Pancreas (tissue), 10 donors: ENCODE measurements around the gene EFCAB8. TPM values are rescaled to one million over a fixed set of nuclear protein-coding genes. Genes with fewer than 3 reads are reported as not detected.

Experiments
- ATAC-seq, 4 donors: fragments of 200-7000 bp; cut with Tn5 transposase; one replicate each; pipeline versions ENCODE4 v1.8.0 to v1.9.1; 2020; ENCODE audit warnings: mild to moderate bottlenecking in 4 of 4, moderate library complexity in 4 of 4
- DNase-seq, 6 donors: peaks; one replicate each; pipeline ENCODE4 v3.0.0-alpha.2; 2020
- FAIRE-seq: peaks from 2 replicates; lab custom pipeline; 2012; peaks lifted over from hg19 to GRCh38; lab: Jason Lieb, UNC
- H3K27ac ChIP-seq, 4 donors: fragments of 200-600 bp; sonication (generic); 1 replicate in 3 of 4; 2 replicates in 1 of 4; pipeline versions ENCODE4 v1.5.0 to v1.8.0; 2020
- H3K27me3 ChIP-seq, 4 donors: fragments of 200-600 bp; one replicate each; pipeline ENCODE4 v1.8.0; 2021
- H3K36me3 ChIP-seq, 3 donors: fragments of 200-600 bp; sonication (generic) in 1 of 3; one replicate each; pipeline versions ENCODE4 v1.5.0 to v1.8.0; 2020 to 2021
- H3K4me1 ChIP-seq, 3 donors: fragments of 200-600 bp; one replicate each; pipeline ENCODE4 v1.8.0; 2021
- H3K4me3 ChIP-seq, 4 donors: fragments of 200-600 bp; sonication (generic) in 2 of 4; one replicate each; pipeline versions ENCODE4 v1.5.0 to v1.8.0; 2020 to 2021
- H3K9me3 ChIP-seq, 4 donors: fragments of 200-600 bp; one replicate each; pipeline ENCODE4 v1.8.0; 2021
- CTCF ChIP-seq, 4 donors: fragments of 200-600 bp; sonication (generic) in 3 of 4; IDR thresholded peaks; one replicate each; pipeline versions ENCODE4 v1.5.0 to v1.8.0; 2021; ENCODE audit warnings: antibody characterized with exemption in 4 of 4
- WGBS, 2 donors: extraction: QIAGEN DNeasy Blood & Tissue Kit; methylation state at CpG; one replicate each; pipeline ENCODE4 v1.1.7; 2013; 5-methylcytosine and 5-hydroxymethylcytosine counted together
- intact Hi-C, 3 donors: fragments of 100-400 bp; cut with DNase I; formaldehyde crosslinking; loops; one replicate each; pipeline versions ENCODE4 v1.11.1 to v1.14.2; 2022
- polyA plus RNA-seq, 2 donors: library from polyadenylated mRNA; stranded (reverse); fragments of 200-250 nt; gene quantifications; one replicate each; pipeline ENCODE4 v1.2.3, GENCODE V29; 2013
- total RNA-seq, 6 donors: library from RNA; stranded (reverse); fragmentation: NEBNext Ultra II Directional in 4 of 6; extraction: Animal tissue kit (Norgen Biotek cat#: 25700) in 4 of 6; gene quantifications; one replicate each; pipeline versions ENCODE4 v1.2.1 to v1.2.4, GENCODE V29; 2021 to 2023
- donor health status: healthy with polysubstance abuse.
- donor health status: DM: no; HTN: no; CAD: no; lungs with moderate emphysema.
- donor health status: DM: no; HTN: no; CAD: no.
- donor health status: control.
- donor health status: control.
- donor health status: Bipolar disorder and iron deficiency.
- donor health status: DM: yes; HTN: yes; CAD: no.
- donor health status: DM: no; HTN: no; CAD: no.
- donor health status: DM: no; HTN: no; CAD: no.
- donor health status: DM: yes; HTN: yes; CAD: no.

Gene EFCAB8
- total and polyA plus RNA-seq, 8 donors, result 0.12 to 0.35 (median 0.19) TPM; not detected in 1

- no peaks in the 10 kb centered on the region for H3K36me3 ChIP-seq
- intact Hi-C loops, result no loop called here
- no peak overlapping the region for H3K27ac ChIP-seq
- 68 to 69% methylated on average over 6 of the region's 6 CpGs for WGBS, 2 donors
- no peak for TF ChIP-seq CTCF (IDR thresholded peaks at IDR 0.05)
- no peak for FAIRE-seq
- H3K27me3 ChIP-seq, result no peaks in the 10 kb centered on the region
- DNase-seq, result peak in 1 of 6 donors; percentile 0
- ATAC-seq, result no peak
- H3K4me3 ChIP-seq, result no peak overlapping the region
- no peaks in the 10 kb centered on the region for H3K4me1 ChIP-seq
- H3K9me3 ChIP-seq, result no peaks in the 10 kb centered on the region
These were observed 62.0 kb downstream of the EFCAB8 start for GRCh38 chr20:32920530-32921298.

- FAIRE-seq (no peak), ATAC-seq (no peak), DNase-seq (no peak)
- Histone ChIP-seq H3K4me3 (no peak overlapping the region), H3K27ac (no peak overlapping the region), H3K36me3 (no peaks in the 10 kb centered on the region), H3K4me1 (no peaks in the 10 kb centered on the region), H3K27me3 (no peaks in the 10 kb centered on the region), H3K9me3 (no peaks in the 10 kb centered on the region)
- no peak for TF ChIP-seq CTCF (IDR thresholded peaks at IDR 0.05)
- 71 to 73% methylated on average over 3 of the region's 3 CpGs for WGBS, 2 donors
- intact Hi-C loops, result no loop called here
These were observed 63.7 kb downstream of the EFCAB8 start for GRCh38 chr20:32922466-32922865.

DNA sequence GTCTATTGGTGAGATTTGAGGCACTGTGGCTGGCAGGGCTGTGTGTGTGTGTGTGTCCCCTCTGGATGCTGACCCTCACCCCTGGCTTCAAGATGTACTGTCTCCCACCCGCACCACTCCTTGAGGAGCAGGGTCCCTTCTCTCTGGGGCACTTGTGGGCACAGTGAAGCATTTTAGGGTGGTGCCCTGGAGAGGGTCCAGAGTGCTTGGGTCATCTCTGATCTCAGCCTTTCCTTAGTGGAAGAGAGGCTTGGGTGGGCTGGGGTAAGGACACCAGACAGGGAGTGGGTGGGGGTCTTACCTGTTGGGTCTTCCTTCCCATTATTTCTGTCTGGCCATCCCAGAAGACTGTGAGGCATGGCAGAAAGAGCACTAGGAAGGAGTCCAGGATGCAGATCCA is 66.1 kb downstream of the EFCAB8 start:
- no peak for TF ChIP-seq CTCF (IDR thresholded peaks at IDR 0.05)

DNA sequence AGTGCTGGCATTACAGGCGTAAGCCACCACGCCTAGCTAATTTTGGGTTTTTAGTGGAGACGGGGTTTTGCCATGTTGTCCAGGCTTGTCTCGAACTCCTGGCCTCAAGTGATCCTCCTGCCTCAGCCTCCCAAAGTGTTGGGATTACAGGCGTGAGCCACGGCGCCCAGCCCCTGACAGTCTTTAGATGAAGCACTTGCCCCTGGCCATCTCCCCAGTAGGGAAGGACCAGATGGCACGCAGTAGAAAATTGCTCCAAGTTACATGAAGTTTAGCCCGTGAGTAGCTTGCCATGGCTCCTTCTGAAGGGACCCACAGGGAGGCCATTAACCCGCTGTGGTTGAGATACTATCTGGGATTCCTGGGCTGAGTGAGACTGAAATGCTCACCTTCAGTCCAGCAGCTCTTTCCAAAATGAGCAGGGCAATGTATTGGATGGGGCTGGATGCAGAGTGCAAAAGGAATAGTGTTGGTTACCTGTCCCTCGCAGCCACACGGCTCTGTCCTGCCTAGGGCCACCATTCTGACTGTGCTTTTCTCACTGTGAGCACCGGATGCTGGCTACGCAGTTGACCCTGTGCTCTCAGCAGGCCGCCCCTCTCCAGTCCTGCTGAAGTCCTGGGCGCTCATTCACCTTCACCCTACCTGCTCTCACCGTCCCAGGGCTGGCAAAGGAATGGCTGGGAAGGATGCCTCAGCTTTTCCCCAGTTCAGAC is 66.9 kb downstream of the EFCAB8 start:
- Histone ChIP-seq H3K27me3 (no peaks in the 10 kb centered on the region), H3K4me3 (no peak overlapping the region), H3K27ac (no peak overlapping the region), H3K36me3 (no peaks in the 10 kb centered on the region), H3K9me3 (no peaks in the 10 kb centered on the region), H3K4me1 (no peaks in the 10 kb centered on the region)
- no peak for DNase-seq
- no peak for FAIRE-seq
- 70 to 77% methylated on average over 17 of the region's 17 CpGs for WGBS, 2 donors
- intact Hi-C loops, result no loop called here
- no peak for TF ChIP-seq CTCF (IDR thresholded peaks at IDR 0.05)
- ATAC-seq, result no peak

More for the DNA sequence above, 66.1 kb downstream of the EFCAB8 start:
- ATAC-seq (no peak), DNase-seq (no peak), FAIRE-seq (no peak)
- intact Hi-C loops, result no loop called here
- Histone ChIP-seq H3K36me3 (no peaks in the 10 kb centered on the region), H3K27me3 (no peaks in the 10 kb centered on the region), H3K4me3 (no peak overlapping the region), H3K4me1 (no peaks in the 10 kb centered on the region), H3K9me3 (no peaks in the 10 kb centered on the region), H3K27ac (no peak overlapping the region)
- 96 to 100% methylated on average over 1 of the region's 1 CpG for WGBS, 2 donors

- Histone ChIP-seq H3K36me3 (no peaks in the 10 kb centered on the region), H3K9me3 (no peaks in the 10 kb centered on the region), H3K27me3 (no peaks in the 10 kb centered on the region), H3K27ac (no peak overlapping the region), H3K4me1 (no peaks in the 10 kb centered on the region), H3K4me3 (no peak overlapping the region)
- DNase-seq, result no peak
- intact Hi-C loops, result no loop called here
- no peak for ATAC-seq
- no peak for TF ChIP-seq CTCF (IDR thresholded peaks at IDR 0.05)
- WGBS, 2 donors, result 83 to 88% methylated on average over 3 of the region's 3 CpGs
- FAIRE-seq, result no peak
These were observed 70.4 kb downstream of the EFCAB8 start for GRCh38 chr20:32929162-32929561.
